IMR-90 (cell line): Measurements from ENCODE around the gene ESF1. TPM values are rescaled to one million over a fixed set of nuclear protein-coding genes. Genes with fewer than 3 reads are reported as not detected.

Experiments used
- ATAC-seq: fragments of 200-7000 bp; cut with Tn5 transposase; 2 replicates; pipeline ENCODE4 v1.9.1; 2020; ENCODE audit warnings: low read depth, mild to moderate bottlenecking, moderate library complexity
- BruUV-seq: library from RNA; stranded (reverse); fragments of 400-500 nt; replicated peaks from 2 replicates; lab custom pipeline; 2021; lab: Mats Ljungman, UMichigan
- CTCF ChIA-PET: fragments of 300-600 bp; formaldehyde crosslinking; extraction: SDS; loops from one replicate; lab custom pipeline; 2021; ENCODE audit warnings: antibody characterized with exemption; lab: Yijun Ruan, JAX
- POLR2A ChIA-PET: fragments of 300-600 bp; sonication (Branson Sonifier 250); formaldehyde crosslinking; loops from one replicate; lab custom pipeline; 2022; ENCODE audit warnings: antibody characterized with exemption; ENCODE audit not compliant: unreplicated experiment; lab: Charles Lee
- DNase-seq: peaks from one replicate; pipeline ENCODE4 v3.0.0; 2013
- H2AFZ ChIP-seq: replicated peaks from 2 replicates; pipeline ENCODE3; 2013; ENCODE audit warnings: low read length, mild to moderate bottlenecking; ENCODE audit not compliant: poor library complexity
- H2AK5ac ChIP-seq: 2 replicates; pipeline ENCODE4 v1.6.1; 2013; ENCODE audit warnings: low read depth, low read length, inconsistent platforms
- H2AK9ac ChIP-seq: replicated peaks from 2 replicates; pipeline ENCODE3; 2013; ENCODE audit warnings: mild to moderate bottlenecking, low read depth, low read length, moderate library complexity; ENCODE audit not compliant: poor library complexity
- H2BK120ac ChIP-seq: 2 replicates; pipeline ENCODE4 v1.6.1; 2013; ENCODE audit warnings: low read depth, low read length, inconsistent platforms
- H2BK15ac ChIP-seq: 3 replicates; pipeline ENCODE4 v1.6.1; 2013; ENCODE audit warnings: low read depth, low read length, inconsistent platforms
- H2BK20ac ChIP-seq: 2 replicates; pipeline ENCODE4 v1.6.1; 2013; ENCODE audit warnings: low read depth, mild to moderate bottlenecking, inconsistent platforms, low read length, moderate library complexity
- H2BK5ac ChIP-seq: 2 replicates; pipeline ENCODE4 v1.6.1; 2013; ENCODE audit warnings: mild to moderate bottlenecking, low read depth, low read length, inconsistent platforms; ENCODE audit not compliant: poor library complexity, severe bottlenecking
- H3K14ac ChIP-seq: replicated peaks from 2 replicates; pipeline ENCODE4 v1.6.1; 2013; ENCODE audit warnings: low read depth, low read length, inconsistent platforms
- H3K18ac ChIP-seq: 2 replicates; pipeline ENCODE4 v1.6.1; 2013; ENCODE audit warnings: low read depth, low read length, control low read depth
- H3K23ac ChIP-seq: 2 replicates; pipeline ENCODE4 v1.6.1; 2013; ENCODE audit warnings: low read depth, low read length, inconsistent platforms
- H3K27ac ChIP-seq: 2 replicates; pipeline ENCODE4 v1.5.1; 2013; ENCODE audit warnings: mild to moderate bottlenecking, control low read depth, low read length; ENCODE audit not compliant: insufficient read depth
- H3K27me3 ChIP-seq: 2 replicates; pipeline ENCODE4 v1.6.1; 2013; ENCODE audit warnings: low read length; ENCODE audit not compliant: control insufficient read depth, insufficient read depth
- H3K36me3 ChIP-seq: 2 replicates; pipeline ENCODE4 v1.6.1; 2013; ENCODE audit warnings: low read length, mixed read lengths; ENCODE audit not compliant: control insufficient read depth, insufficient read depth
- H3K4ac ChIP-seq: 2 replicates; pipeline ENCODE4 v1.6.1; 2013; ENCODE audit warnings: low read depth, low read length, inconsistent platforms
- H3K4me1 ChIP-seq: 2 replicates; pipeline ENCODE4 v1.6.1; 2013; ENCODE audit warnings: low read length, mixed read lengths; ENCODE audit not compliant: control insufficient read depth, insufficient read depth
- H3K4me2 ChIP-seq: 2 replicates; pipeline ENCODE4 v1.6.1; 2013; ENCODE audit warnings: low read depth, mild to moderate bottlenecking, control low read depth, low read length, moderate library complexity
- H3K4me3 ChIP-seq: 2 replicates; pipeline ENCODE4 v1.5.1; 2013; ENCODE audit warnings: low read depth, mild to moderate bottlenecking, control low read depth, low read length, moderate library complexity; ENCODE audit not compliant: insufficient read depth
- H3K56ac ChIP-seq: 2 replicates; pipeline ENCODE4 v1.6.1; 2013; ENCODE audit warnings: low read length, inconsistent platforms; ENCODE audit not compliant: insufficient read depth; ENCODE audit errors: extremely low read depth
- H3K79me1 ChIP-seq, 2 experiments: 2 replicates each; pipeline ENCODE4 v1.6.1; 2013; ENCODE audit warnings: low read length in 2 of 2, inconsistent platforms in 1 of 2, low read depth in 1 of 2
- H3K9ac ChIP-seq: 2 replicates; pipeline ENCODE4 v1.6.1; 2013; ENCODE audit warnings: low read depth, low read length, control low read depth
- H3K9me1 ChIP-seq: 2 replicates; pipeline ENCODE4 v1.6.1; 2013; ENCODE audit warnings: low read length, inconsistent platforms; ENCODE audit not compliant: insufficient read depth
- H3K9me3 ChIP-seq: 2 replicates; pipeline ENCODE4 v1.6.1; 2013; ENCODE audit warnings: low read length; ENCODE audit not compliant: control insufficient read depth, insufficient read depth
- H4K20me1 ChIP-seq: 2 replicates; pipeline ENCODE4 v1.6.1; 2013; ENCODE audit warnings: low read length, inconsistent platforms; ENCODE audit not compliant: insufficient read depth
- H4K5ac ChIP-seq: 2 replicates; pipeline ENCODE4 v1.6.1; 2013; ENCODE audit warnings: mild to moderate bottlenecking, low read depth, low read length, control low read depth
- H4K8ac ChIP-seq, 2 experiments: 2 replicates each; pipeline ENCODE4 v1.6.1; 2013; ENCODE audit warnings: low read depth in 2 of 2, low read length in 2 of 2, control low read depth in 1 of 2, inconsistent platforms in 1 of 2
- H4K91ac ChIP-seq: 2 replicates; pipeline ENCODE4 v1.6.1; 2013; ENCODE audit warnings: low read depth, low read length, inconsistent platforms; ENCODE audit not compliant: insufficient read depth
- CTCF ChIP-seq: conservative IDR thresholded peaks from 2 replicates; pipeline ENCODE4 v1.5.1; 2012; ENCODE audit warnings: mild to moderate bottlenecking, low read depth, low read length, improper control_type of control experiment
- NFE2L2 ChIP-seq: fragments of 150-350 bp; IDR thresholded peaks from 2 replicates; pipeline ENCODE4 v1.6.1; 2016; ENCODE audit warnings: low read depth, mild to moderate bottlenecking, low read length
- RAD21 ChIP-seq: IDR thresholded peaks from 2 replicates; pipeline ENCODE4 v1.6.1; 2012; ENCODE audit warnings: low read length, improper control_type of control experiment
- SMC3 ChIP-seq: fragments of 150-350 bp; IDR thresholded peaks from 2 replicates; pipeline ENCODE4 v1.6.1; 2016; ENCODE audit warnings: low read depth, mild to moderate bottlenecking, antibody characterized with exemption, low read length, moderate library complexity
- WGBS, 2 experiments: methylation state at CpG; one replicate each; pipeline versions ENCODE4 v1.1.5 to v1.1.7; 2013; ENCODE audit warnings: missing lambda C conversion rate in 2 of 2; ENCODE audit not compliant: insufficient read length in 1 of 2; ENCODE audit errors: extremely low coverage in 2 of 2; 5-methylcytosine and 5-hydroxymethylcytosine counted together
- dilution Hi-C: fragments of 300-500 bp; cut with HindIII; formaldehyde crosslinking; loops from one replicate; pipeline ENCODE4 v1.14.3; 2018; ENCODE audit warnings: low sequenced_read_pairs; ENCODE audit not compliant: unreplicated experiment
- in situ Hi-C: fragments of 300-500 bp; cut with MboI; formaldehyde crosslinking; loops from 3 replicates; pipeline ENCODE4 v1.14.3; 2019; ENCODE audit warnings: low sequenced_read_pairs, inconsistent platforms, mixed read lengths
- intact Hi-C: fragments of 100-400 bp; cut with micrococcal nuclease; formaldehyde crosslinking; loops from 2 replicates; pipeline ENCODE4 v1.10.0; 2022
- polyA plus RNA-seq, 3 experiments: library from polyadenylated mRNA; depleted of rRNA; stranded (reverse); fragments of >200 nt; gene quantifications; 2 replicates each; pipeline ENCODE4 v1.2.3, GENCODE V29; 2012; ENCODE audit warnings: low replicate concordance in 1 of 3
- total RNA-seq: library from RNA; depleted of rRNA; stranded (reverse); fragments of >200 nt; gene quantifications from 2 replicates; pipeline ENCODE4 v1.2.3, GENCODE V29; 2012

Gene ESF1
- total and polyA plus RNA-seq, 2 of the 4 experiments (the other 2 are of a cell fraction) = 2.6 to 2.7 TPM

GRCh38 chr20:13771853-13772453, 12.8 kb downstream of the ESF1 start:
- no peak overlapping the region for H3K14ac ChIP-seq
- H4K20me1 ChIP-seq = no peaks in the 10 kb centered on the region
- H2BK20ac ChIP-seq = no peak overlapping the region
- H3K9me3 ChIP-seq = no peaks in the 10 kb centered on the region
- H3K27ac ChIP-seq = no peak overlapping the region
- no CpG with 5 or more reads among the region's 4 CpGs for WGBS, 2 experiments
- H3K56ac ChIP-seq = no peak overlapping the region
- no TSS peak for BruUV-seq
- no peak overlapping the region for H3K9ac ChIP-seq
- no peak overlapping the region for H3K18ac ChIP-seq
- in situ Hi-C loops (loop anchor here (5.0 to 25.0 kb wide), 2 partner anchors 310 to 655 kb away; no protein-coding TSS in a partner anchor), dilution Hi-C loops (no loop called here), intact Hi-C loops (loop anchor here (1.0 to 10.0 kb wide), 5 partner anchors 225 to 801 kb away; no protein-coding TSS in a partner anchor)
- no peaks in the 10 kb centered on the region for H3K4me1 ChIP-seq
- no peak overlapping the region for H2AK9ac ChIP-seq
- TF ChIP-seq CTCF = peak; percentile 51
- TF ChIP-seq NFE2L2 = no peak
- peak; percentile 26 for TF ChIP-seq RAD21
- peak; percentile 37 for TF ChIP-seq SMC3
- peak; percentile 48; the same call in 1 of the 2 replicates for ATAC-seq
- peak; percentile 27 for DNase-seq
- no peak overlapping the region for H3K4me3 ChIP-seq
- POLR2A ChIA-PET = interaction anchor here (0.7 kb wide), 1 partner anchor 23 kb away, joined by 3 read pairs; no protein-coding TSS in a partner anchor
- H3K36me3 ChIP-seq = peaks cover 26% of the 10 kb centered on the region
- no peak overlapping the region for H2AK5ac ChIP-seq
- no peak overlapping the region for H2BK15ac ChIP-seq
- no peak overlapping the region for H2BK120ac ChIP-seq
- CTCF ChIA-PET = interaction anchor here (0.6 to 2.0 kb wide), 8 partner anchors 13 to 1923 kb away, joined by 3 to 8 read pairs (median 6); partner anchors contain the start of genes ESF1 and NDUFAF5
- no peak overlapping the region for H3K23ac ChIP-seq
- H2AFZ ChIP-seq = no peak overlapping the region
- no peaks in the 10 kb centered on the region for H3K79me1 ChIP-seq
- H4K91ac ChIP-seq = no peak overlapping the region
- no peak overlapping the region for H4K8ac ChIP-seq
- H4K5ac ChIP-seq = no peak overlapping the region
- no peak overlapping the region for H3K4me2 ChIP-seq
- H2BK5ac ChIP-seq = no peak overlapping the region
- no peaks in the 10 kb centered on the region; the same call in 1 of the 2 replicates for H3K9me1 ChIP-seq
- no peaks in the 10 kb centered on the region for H3K27me3 ChIP-seq
- no peak overlapping the region for H3K4ac ChIP-seq
